ENCODE measurements around the gene NDUFA6. TPM values are rescaled to one million over a fixed set of nuclear protein-coding genes. Genes with fewer than 3 reads are reported as not detected.

Gene NDUFA6
- total RNA-seq, 1 donor = 41.6 TPM

GRCh38 chr22:42065438-42066125, 25.0 kb downstream of the NDUFA6 start:
- no peak overlapping the region for H3K4me2 ChIP-seq (ENCODE audit: insufficient read depth, low read length)
- H3K79me2 ChIP-seq (ENCODE audit: insufficient read depth, low read length) = peaks cover 2% of the 10 kb centered on the region
- H3K4me1 ChIP-seq (ENCODE audit: insufficient read depth, low read length) = peaks cover 8% of the 10 kb centered on the region
- H4K20me1 ChIP-seq (ENCODE audit: insufficient read depth, low read length) = no peaks in the 10 kb centered on the region
- H3K27me3 ChIP-seq (ENCODE audit: insufficient read depth, low read length) = no peaks in the 10 kb centered on the region
- no peak overlapping the region for H3K27ac ChIP-seq (ENCODE audit: low read depth, low read length)
- no peak overlapping the region for H3K4me3 ChIP-seq (ENCODE audit: insufficient read depth, low read length)
- TF ChIP-seq CTCF (IDR thresholded peaks at IDR 0.05; ENCODE audit: extremely low read depth, low read depth, low read length) = no peak
- H3K9me3 ChIP-seq (ENCODE audit: low read depth, low read length) = no peaks in the 10 kb centered on the region
- peaks cover 12% of the 10 kb centered on the region for H3K36me3 ChIP-seq (ENCODE audit: insufficient read depth, low read length)
- no peak overlapping the region for H2AFZ ChIP-seq (ENCODE audit: low read length)
- DNase-seq (ENCODE audit: insufficient read length, low spot score, missing footprints) = no peak

- TF ChIP-seq CTCF (IDR thresholded peaks at IDR 0.05; ENCODE audit: extremely low read depth, low read depth, low read length) = no peak
- no peak overlapping the region for H3K4me3 ChIP-seq (ENCODE audit: insufficient read depth, low read length)
These were observed 25.9 kb downstream of the NDUFA6 start for GRCh38 chr22:42064629-42065028.

GRCh38 chr22:42062506-42063170, 27.9 kb downstream of the NDUFA6 start:
- no peak overlapping the region for H3K4me3 ChIP-seq (ENCODE audit: insufficient read depth, low read length)
- H3K9me3 ChIP-seq (ENCODE audit: low read depth, low read length) = no peaks in the 10 kb centered on the region
- peaks cover 20% of the 10 kb centered on the region for H3K36me3 ChIP-seq (ENCODE audit: insufficient read depth, low read length)
- H3K27me3 ChIP-seq (ENCODE audit: insufficient read depth, low read length) = no peaks in the 10 kb centered on the region
- TF ChIP-seq CTCF (IDR thresholded peaks at IDR 0.05; ENCODE audit: extremely low read depth, low read depth, low read length) = no peak
- H3K4me1 ChIP-seq (ENCODE audit: insufficient read depth, low read length) = no peaks in the 10 kb centered on the region
- H2AFZ ChIP-seq (ENCODE audit: low read length) = no peak overlapping the region
- no peaks in the 10 kb centered on the region for H3K79me2 ChIP-seq (ENCODE audit: insufficient read depth, low read length)
- H4K20me1 ChIP-seq (ENCODE audit: insufficient read depth, low read length) = no peaks in the 10 kb centered on the region
- no peak overlapping the region for H3K27ac ChIP-seq (ENCODE audit: low read depth, low read length)
- no peak overlapping the region for H3K4me2 ChIP-seq (ENCODE audit: insufficient read depth, low read length)
- DNase-seq (ENCODE audit: insufficient read length, low spot score, missing footprints) = no peak

More at GRCh38 chr22:42064629-42065028, 25.9 kb downstream of the NDUFA6 start:
- no peaks in the 10 kb centered on the region for H3K9me3 ChIP-seq (ENCODE audit: low read depth, low read length)
- no peaks in the 10 kb centered on the region for H3K79me2 ChIP-seq (ENCODE audit: insufficient read depth, low read length)
- no peak overlapping the region for H3K4me2 ChIP-seq (ENCODE audit: insufficient read depth, low read length)
- H2AFZ ChIP-seq (ENCODE audit: low read length) = no peak overlapping the region
- peaks cover 20% of the 10 kb centered on the region for H3K36me3 ChIP-seq (ENCODE audit: insufficient read depth, low read length)
- DNase-seq (ENCODE audit: insufficient read length, low spot score, missing footprints) = no peak
- no peaks in the 10 kb centered on the region for H4K20me1 ChIP-seq (ENCODE audit: insufficient read depth, low read length)
- no peaks in the 10 kb centered on the region for H3K27me3 ChIP-seq (ENCODE audit: insufficient read depth, low read length)
- H3K4me1 ChIP-seq (ENCODE audit: insufficient read depth, low read length) = peaks cover under 1% of the 10 kb centered on the region
- H3K27ac ChIP-seq (ENCODE audit: low read depth, low read length) = no peak overlapping the region

GRCh38 chr22:42061041-42061440, 29.5 kb downstream of the NDUFA6 start:
- Histone ChIP-seq H3K27me3 (ENCODE audit: insufficient read depth, low read length) (no peaks in the 10 kb centered on the region), H3K79me2 (ENCODE audit: insufficient read depth, low read length) (no peaks in the 10 kb centered on the region), H3K27ac (ENCODE audit: low read depth, low read length) (no peak overlapping the region), H3K4me3 (ENCODE audit: insufficient read depth, low read length) (no peak overlapping the region), H3K36me3 (ENCODE audit: insufficient read depth, low read length) (peaks cover 16% of the 10 kb centered on the region), H3K4me2 (ENCODE audit: insufficient read depth, low read length) (no peak overlapping the region), H2AFZ (ENCODE audit: low read length) (no peak overlapping the region), H3K4me1 (ENCODE audit: insufficient read depth, low read length) (no peaks in the 10 kb centered on the region), H4K20me1 (ENCODE audit: insufficient read depth, low read length) (no peaks in the 10 kb centered on the region), H3K9me3 (ENCODE audit: low read depth, low read length) (peaks cover 5% of the 10 kb centered on the region)
- no peak for TF ChIP-seq CTCF (IDR thresholded peaks at IDR 0.05; ENCODE audit: extremely low read depth, low read depth, low read length)
- DNase-seq (ENCODE audit: insufficient read length, low spot score, missing footprints) = no peak
